OCI-LY7 (cell line): Measurements from ENCODE around the gene DIAPH1. TPM values are rescaled to one million over a fixed set of nuclear protein-coding genes. Genes with fewer than 3 reads are reported as not detected.

Experiments
- BruUV-seq: library from RNA; stranded (reverse); fragments of 400-500 nt; replicated peaks from 2 replicates; lab custom pipeline; 2021; lab: Mats Ljungman, UMichigan
- CTCF ChIA-PET: fragments of 300-600 bp; sonication (Branson Sonifier 250); formaldehyde crosslinking; loops from one replicate; lab custom pipeline; 2022; ENCODE audit warnings: antibody characterized with exemption; ENCODE audit not compliant: unreplicated experiment; lab: Charles Lee
- POLR2A ChIA-PET: fragments of 300-600 bp; sonication (Branson Sonifier 250); formaldehyde crosslinking; loops from one replicate; lab custom pipeline; 2022; ENCODE audit warnings: antibody characterized with exemption; lab: Charles Lee
- DNase-seq: peaks from one replicate; pipeline ENCODE4 v3.0.0-alpha.2; 2015; ENCODE audit warnings: low spot score
- H2AFZ ChIP-seq: fragments of 200-600 bp; sonication (generic), shearing (Covaris generic); 2 replicates; pipeline ENCODE4 v1.6.1; 2014; ENCODE audit warnings: mild to moderate bottlenecking, antibody characterized with exemption, low read length, moderate library complexity
- H3K27ac ChIP-seq: fragments of 200-600 bp; sonication (generic); 2 replicates; pipeline ENCODE4 v1.5.1; 2014; ENCODE audit warnings: mixed run types, low read depth, mild to moderate bottlenecking, moderate library complexity, low read length, inconsistent platforms; ENCODE audit not compliant: poor library complexity, severe bottlenecking
- H3K36me3 ChIP-seq: fragments of 200-600 bp; sonication (generic); 2 replicates; pipeline ENCODE4 v1.6.1; 2014; ENCODE audit warnings: mild to moderate bottlenecking, antibody characterized with exemption, low read length, moderate library complexity, mixed read lengths; ENCODE audit not compliant: insufficient read depth
- H3K4me1 ChIP-seq: fragments of 200-600 bp; sonication (generic); 2 replicates; pipeline ENCODE4 v1.5.1; 2014; ENCODE audit warnings: mild to moderate bottlenecking, low read length; ENCODE audit not compliant: insufficient read depth, poor library complexity, severe bottlenecking
- H3K4me2 ChIP-seq: fragments of 200-600 bp; sonication (generic); 2 replicates; pipeline ENCODE4 v1.6.1; 2014; ENCODE audit warnings: mild to moderate bottlenecking, low read length
- H3K4me3 ChIP-seq: fragments of 200-600 bp; sonication (generic); 2 replicates; pipeline ENCODE4 v1.5.1; 2014; ENCODE audit warnings: mild to moderate bottlenecking, low read depth, low read length; ENCODE audit not compliant: poor library complexity, severe bottlenecking
- H3K79me2 ChIP-seq: fragments of 200-600 bp; sonication (generic); 2 replicates; pipeline ENCODE4 v1.6.1; 2016; ENCODE audit warnings: low read depth, mild to moderate bottlenecking, low read length, moderate library complexity, mixed read lengths; ENCODE audit not compliant: insufficient read depth
- H3K9me2 ChIP-seq: fragments of 200-600 bp; sonication (generic); 2 replicates; pipeline ENCODE4 v1.6.1; 2016; ENCODE audit warnings: mild to moderate bottlenecking, low read length, mixed read lengths; ENCODE audit not compliant: insufficient read depth
- H3K9me3 ChIP-seq: fragments of 200-600 bp; sonication (generic); 2 replicates; pipeline ENCODE4 v1.6.1; 2014; ENCODE audit warnings: mild to moderate bottlenecking, mixed run types, low read length, mixed read lengths
- H4K20me1 ChIP-seq: fragments of 200-600 bp; sonication (generic); 2 replicates; pipeline ENCODE4 v1.6.1; 2014; ENCODE audit warnings: mild to moderate bottlenecking, antibody characterized with exemption, low read length, moderate library complexity, mixed read lengths; ENCODE audit not compliant: insufficient read depth
- CTCF ChIP-seq: fragments of 200-600 bp; sonication (generic); conservative IDR thresholded peaks from 2 replicates; pipeline ENCODE4 v1.5.1; 2014; ENCODE audit warnings: mild to moderate bottlenecking, antibody characterized with exemption, low read length, moderate library complexity, mixed read lengths
- EZH2phosphoT487 ChIP-seq: fragments of 200-600 bp; sonication (generic); IDR thresholded peaks from 2 replicates; pipeline ENCODE4 v1.6.1; 2018; ENCODE audit warnings: low read depth, borderline replicate concordance, mild to moderate bottlenecking, mixed run types, antibody characterized with exemption, low read length, moderate library complexity, mixed read lengths
- intact Hi-C: fragments of 100-400 bp; cut with micrococcal nuclease; formaldehyde crosslinking; loops from one replicate; pipeline ENCODE4 v1.10.0; 2022; ENCODE audit not compliant: unreplicated experiment
- total RNA-seq, 2 experiments: library from RNA; depleted of rRNA in 1 of 2; stranded (reverse); fragments of >200 nt in 1 of 2; shearing (Covaris generic) in 1 of 2; gene quantifications; 2 replicates each; pipeline ENCODE4 v1.2.3, GENCODE V29; 2014 to 2022

The DIAPH1 gene
- total RNA-seq, 2 experiments from 2014 or later: 78.8 to 174 TPM

DNA sequence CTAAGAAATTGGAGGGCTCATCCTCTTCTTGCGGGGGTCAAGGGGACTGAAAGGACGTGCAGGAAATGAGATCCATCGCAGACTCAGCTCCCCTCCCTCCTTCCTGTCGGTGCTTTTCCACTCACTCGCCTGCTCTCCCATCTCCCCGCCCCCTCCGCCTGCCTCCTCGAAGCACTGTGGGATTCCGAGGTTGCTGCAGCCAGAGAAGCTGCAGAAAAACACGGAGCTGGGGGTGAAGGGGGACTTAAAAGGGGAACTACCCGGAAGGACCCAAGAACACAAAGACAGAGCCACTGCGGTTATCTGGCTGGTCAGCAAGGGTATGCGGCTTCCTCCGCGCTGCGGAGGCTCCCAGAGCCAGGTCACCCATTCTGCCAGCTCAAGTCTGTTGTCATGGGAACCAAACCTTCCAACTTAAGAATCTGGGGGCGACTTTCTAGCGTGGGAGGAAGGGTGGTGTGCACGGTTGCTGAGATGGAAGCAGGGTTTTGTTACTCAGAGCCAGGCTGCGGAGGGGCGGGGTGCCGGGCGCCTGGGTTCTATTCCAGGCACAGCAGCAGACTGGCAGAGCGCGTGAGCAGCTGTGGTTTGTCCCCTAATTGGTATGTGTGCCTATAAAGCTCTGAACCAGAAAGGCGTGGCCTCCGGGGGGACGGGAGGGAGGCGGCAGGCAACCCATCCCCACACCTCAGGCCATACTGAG lies 105.0 kb downstream of the DIAPH1 start:
- Histone ChIP-seq H3K36me3 (peaks cover 73% of the 10 kb centered on the region), H3K4me3 (peak overlapping the region; percentile 65), H3K9me2 (no peaks in the 10 kb centered on the region), H3K27ac (peak overlapping the region; percentile 99), H3K79me2 (peaks cover 15% of the 10 kb centered on the region; the same call in 1 of the 2 replicates), H4K20me1 (no peaks in the 10 kb centered on the region), H3K4me1 (peaks cover 98% of the 10 kb centered on the region), H3K9me3 (no peaks in the 10 kb centered on the region), H3K4me2 (peak overlapping the region; percentile 94), H2AFZ (peak overlapping the region; percentile 31; the same call in 1 of the 2 replicates)
- intact Hi-C loops: loop anchor here (1.0 to 10.0 kb wide), 3 partner anchors 12 to 101 kb away; partner anchors contain the start of gene DIAPH1
- no TSS peak for BruUV-seq
- TF ChIP-seq CTCF (no peak), EZH2phosphoT487 (no peak)
- POLR2A ChIA-PET: interaction anchor here (0.7 to 17.7 kb wide), 16 partner anchors 9 to 196 kb away, joined by 3 to 328 read pairs (median 5); partner anchors contain the start of genes PCDHGB3, PCDHGC3, PCDHGC4 and TAF7
- DNase-seq: peak; percentile 91
- CTCF ChIA-PET: interaction anchor here (0.6 to 9.6 kb wide), 9 partner anchors 13 to 193 kb away, joined by 3 to 138 read pairs (median 6); partner anchors contain the start of genes PCDHGA12, PCDHGC3 and TAF7

DNA sequence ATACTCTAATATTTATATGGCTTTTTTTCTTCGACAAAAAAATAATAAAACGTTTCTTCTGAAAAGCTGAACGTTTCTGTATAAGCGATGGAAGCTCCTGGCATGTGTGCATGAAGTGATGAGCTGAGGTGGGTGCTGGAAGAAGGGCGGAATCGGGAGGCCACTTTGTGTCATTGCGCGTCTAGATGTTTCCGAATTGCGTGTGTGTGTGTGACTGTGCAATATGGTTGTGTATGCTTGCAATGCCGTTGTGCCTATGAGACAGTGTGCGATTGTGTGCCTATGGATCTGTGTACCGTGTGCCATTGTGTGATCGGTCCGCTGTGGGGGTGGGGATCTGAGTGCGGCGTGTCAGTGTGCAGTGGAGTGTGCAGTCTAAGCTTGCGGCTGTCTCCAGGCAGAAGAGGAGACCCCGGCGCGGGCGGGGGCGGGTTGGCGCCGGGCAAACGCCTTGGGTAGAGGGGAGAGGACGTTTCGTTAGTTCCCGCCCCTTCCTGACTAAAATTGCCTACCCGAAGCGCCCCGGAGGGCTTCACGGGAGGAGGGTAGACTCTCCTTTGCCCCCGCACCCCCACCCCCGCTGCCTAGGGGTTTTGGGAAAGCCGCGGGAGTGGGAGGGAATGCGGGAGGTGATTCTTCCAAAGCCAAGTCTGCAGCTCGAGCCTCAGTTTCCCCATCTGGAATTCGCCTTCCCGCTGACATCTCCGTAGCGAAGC lies 105.7 kb downstream of the DIAPH1 start:
- no TSS peak for BruUV-seq
- TF ChIP-seq CTCF: no peak
- TF ChIP-seq EZH2phosphoT487: no peak
- H3K27ac ChIP-seq: peak overlapping the region; percentile 99
- no peaks in the 10 kb centered on the region for H3K9me3 ChIP-seq
- CTCF ChIA-PET: interaction anchor here (0.6 to 9.6 kb wide), 9 partner anchors 14 to 193 kb away, joined by 3 to 138 read pairs (median 6); partner anchors contain the start of genes PCDHGA12, PCDHGC3 and TAF7
- H3K4me2 ChIP-seq: peak overlapping the region; percentile 94
- peak overlapping the region; percentile 65 for H3K4me3 ChIP-seq
- H3K9me2 ChIP-seq: no peaks in the 10 kb centered on the region
- peaks cover 65% of the 10 kb centered on the region for H3K36me3 ChIP-seq
- peak overlapping the region; percentile 31; the same call in 1 of the 2 replicates for H2AFZ ChIP-seq
- H4K20me1 ChIP-seq: no peaks in the 10 kb centered on the region
- DNase-seq: peak; percentile 74
- peaks cover 100% of the 10 kb centered on the region for H3K4me1 ChIP-seq
- peaks cover 15% of the 10 kb centered on the region; the same call in 1 of the 2 replicates for H3K79me2 ChIP-seq
- POLR2A ChIA-PET: interaction anchor here (0.7 to 17.7 kb wide), 13 partner anchors 8 to 193 kb away, joined by 3 to 328 read pairs (median 6); partner anchors contain the start of genes PCDHGB3, PCDHGC3 and TAF7
- intact Hi-C loops: loop anchor here (1.0 to 10.0 kb wide), 2 partner anchors 38 to 102 kb away; partner anchors contain the start of genes DIAPH1 and PCDHGC3
